ENCODE data around the gene EPHB3.

DNA sequence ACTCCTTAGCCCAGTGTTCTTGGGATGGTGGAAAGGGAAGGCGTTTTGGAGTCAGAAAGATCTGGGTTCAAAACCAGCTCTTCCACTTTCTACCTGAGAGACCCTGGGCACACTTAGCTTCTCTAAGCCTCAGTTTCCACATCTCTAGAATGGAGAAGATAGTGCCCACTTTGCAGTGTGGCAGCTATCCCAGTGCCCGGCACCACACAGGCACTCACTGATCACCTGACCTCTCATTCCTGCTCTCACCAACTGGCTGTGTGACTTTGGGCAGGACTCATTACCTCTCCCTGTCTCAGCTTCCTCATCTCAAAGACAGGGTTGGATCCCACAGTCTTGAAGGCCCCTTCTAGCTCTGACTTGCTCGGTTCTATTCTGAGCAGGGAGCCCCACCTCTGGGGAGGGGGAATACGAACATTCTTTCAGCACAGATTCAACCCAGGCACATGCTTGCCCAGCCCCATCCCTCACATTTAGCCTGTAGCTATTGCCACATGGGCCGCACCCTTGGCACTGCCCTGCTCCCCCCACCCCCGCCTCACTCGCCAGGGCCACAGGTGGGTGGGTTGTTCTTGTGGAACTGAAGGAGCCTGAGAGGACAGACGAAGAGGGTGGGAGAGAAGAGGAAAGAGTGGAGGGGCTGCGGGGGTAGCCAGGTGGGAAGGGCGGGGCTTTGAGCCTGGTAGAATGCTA lies 39.2 kb downstream of the EPHB3 start:
- TF ChIP-seq, protein P1, sequence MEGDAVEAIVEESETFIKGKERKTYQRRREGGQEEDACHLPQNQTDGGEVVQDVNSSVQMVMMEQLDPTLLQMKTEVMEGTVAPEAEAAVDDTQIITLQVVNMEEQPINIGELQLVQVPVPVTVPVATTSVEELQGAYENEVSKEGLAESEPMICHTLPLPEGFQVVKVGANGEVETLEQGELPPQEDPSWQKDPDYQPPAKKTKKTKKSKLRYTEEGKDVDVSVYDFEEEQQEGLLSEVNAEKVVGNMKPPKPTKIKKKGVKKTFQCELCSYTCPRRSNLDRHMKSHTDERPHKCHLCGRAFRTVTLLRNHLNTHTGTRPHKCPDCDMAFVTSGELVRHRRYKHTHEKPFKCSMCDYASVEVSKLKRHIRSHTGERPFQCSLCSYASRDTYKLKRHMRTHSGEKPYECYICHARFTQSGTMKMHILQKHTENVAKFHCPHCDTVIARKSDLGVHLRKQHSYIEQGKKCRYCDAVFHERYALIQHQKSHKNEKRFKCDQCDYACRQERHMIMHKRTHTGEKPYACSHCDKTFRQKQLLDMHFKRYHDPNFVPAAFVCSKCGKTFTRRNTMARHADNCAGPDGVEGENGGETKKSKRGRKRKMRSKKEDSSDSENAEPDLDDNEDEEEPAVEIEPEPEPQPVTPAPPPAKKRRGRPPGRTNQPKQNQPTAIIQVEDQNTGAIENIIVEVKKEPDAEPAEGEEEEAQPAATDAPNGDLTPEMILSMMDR (IDR thresholded peaks at IDR 0.05): no peak
- TF ChIP-seq, protein P2, sequence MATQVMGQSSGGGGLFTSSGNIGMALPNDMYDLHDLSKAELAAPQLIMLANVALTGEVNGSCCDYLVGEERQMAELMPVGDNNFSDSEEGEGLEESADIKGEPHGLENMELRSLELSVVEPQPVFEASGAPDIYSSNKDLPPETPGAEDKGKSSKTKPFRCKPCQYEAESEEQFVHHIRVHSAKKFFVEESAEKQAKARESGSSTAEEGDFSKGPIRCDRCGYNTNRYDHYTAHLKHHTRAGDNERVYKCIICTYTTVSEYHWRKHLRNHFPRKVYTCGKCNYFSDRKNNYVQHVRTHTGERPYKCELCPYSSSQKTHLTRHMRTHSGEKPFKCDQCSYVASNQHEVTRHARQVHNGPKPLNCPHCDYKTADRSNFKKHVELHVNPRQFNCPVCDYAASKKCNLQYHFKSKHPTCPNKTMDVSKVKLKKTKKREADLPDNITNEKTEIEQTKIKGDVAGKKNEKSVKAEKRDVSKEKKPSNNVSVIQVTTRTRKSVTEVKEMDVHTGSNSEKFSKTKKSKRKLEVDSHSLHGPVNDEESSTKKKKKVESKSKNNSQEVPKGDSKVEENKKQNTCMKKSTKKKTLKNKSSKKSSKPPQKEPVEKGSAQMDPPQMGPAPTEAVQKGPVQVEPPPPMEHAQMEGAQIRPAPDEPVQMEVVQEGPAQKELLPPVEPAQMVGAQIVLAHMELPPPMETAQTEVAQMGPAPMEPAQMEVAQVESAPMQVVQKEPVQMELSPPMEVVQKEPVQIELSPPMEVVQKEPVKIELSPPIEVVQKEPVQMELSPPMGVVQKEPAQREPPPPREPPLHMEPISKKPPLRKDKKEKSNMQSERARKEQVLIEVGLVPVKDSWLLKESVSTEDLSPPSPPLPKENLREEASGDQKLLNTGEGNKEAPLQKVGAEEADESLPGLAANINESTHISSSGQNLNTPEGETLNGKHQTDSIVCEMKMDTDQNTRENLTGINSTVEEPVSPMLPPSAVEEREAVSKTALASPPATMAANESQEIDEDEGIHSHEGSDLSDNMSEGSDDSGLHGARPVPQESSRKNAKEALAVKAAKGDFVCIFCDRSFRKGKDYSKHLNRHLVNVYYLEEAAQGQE (IDR thresholded peaks at IDR 0.05; ENCODE audit: insufficient read depth in 1 of 2, low read depth in 2 of 2, low read length in 1 of 2): no peak
- TF ChIP-seq TCF7L2 (IDR thresholded peaks at IDR 0.05; ENCODE audit: low read depth, low read length): no peak
- no peak for TF ChIP-seq SIN3A (IDR thresholded peaks at IDR 0.05; ENCODE audit: borderline replicate concordance, insufficient read depth, low read depth, low read length)
- TF ChIP-seq POLR2AphosphoS5 (IDR thresholded peaks at IDR 0.05; ENCODE audit: low read depth, low read length): no peak

All from Panc1 (cell line).